Astrocyte of the spinal cord (primary cell): ENCODE data around the gene CENPB.

Experiments used
- DNase-seq: peaks from one replicate; pipeline ENCODE4 v3.0.0; 2011; ENCODE audit warnings: low read depth, low spot score
- H3K4me3 ChIP-seq: 2 replicates; pipeline ENCODE4 v1.5.1; 2011; ENCODE audit warnings: low read depth, mild to moderate bottlenecking, low read length, moderate library complexity
- CTCF ChIP-seq: IDR thresholded peaks from 2 replicates; pipeline ENCODE4 v1.5.1; 2012; ENCODE audit warnings: low read depth, mild to moderate bottlenecking, low read length, inconsistent platforms
- in situ Hi-C: cut with HindIII; loops from 2 replicates; pipeline ENCODE4 v1.10.0; 2017; ENCODE audit warnings: low sequenced_read_pairs

The CENPB gene

GRCh38 chr20:3739926-3740451 lies 46.6 kb downstream of the CENPB start:
- in situ Hi-C loops, result no loop called here
- no peak for DNase-seq
- H3K4me3 ChIP-seq, result no peak overlapping the region
- TF ChIP-seq CTCF, result no peak

- TF ChIP-seq CTCF, result no peak
- DNase-seq, result no peak
- in situ Hi-C loops, result no loop called here
- H3K4me3 ChIP-seq, result no peak overlapping the region
These were observed 47.2 kb downstream of the CENPB start for GRCh38 chr20:3739054-3739925.

GRCh38 chr20:3738111-3739053 lies 48.2 kb downstream of the CENPB start:
- DNase-seq, result no peak
- no peak for TF ChIP-seq CTCF
- no peak overlapping the region for H3K4me3 ChIP-seq
- in situ Hi-C loops, result no loop called here

- in situ Hi-C loops, result no loop called here
- H3K4me3 ChIP-seq, result no peak overlapping the region
- no peak for DNase-seq
- no peak for TF ChIP-seq CTCF
These were observed 50.8 kb downstream of the CENPB start for GRCh38 chr20:3735768-3736167.

GRCh38 chr20:3734111-3734843 lies 52.3 kb downstream of the CENPB start:
- TF ChIP-seq CTCF, result no peak
- no peak overlapping the region for H3K4me3 ChIP-seq

More at GRCh38 chr20:3734111-3734843, 52.3 kb downstream of the CENPB start:
- DNase-seq, result no peak
- in situ Hi-C loops, result no loop called here
